Stimulated activated CD8-positive, alpha-beta memory T cell treated with anti-CD3 and anti-CD28 coated beads, Interleukin-2, amount 100 ng/mL, for 48 hours (primary cell): ENCODE results near the gene TMEM182.

ENCODE experiments used
- DNase-seq, 2 donors: peaks; one replicate each; pipeline ENCODE4 v3.0.0-alpha.2; 2020; ENCODE audit warnings: low read depth in 2 of 2

The TMEM182 gene

DNA sequence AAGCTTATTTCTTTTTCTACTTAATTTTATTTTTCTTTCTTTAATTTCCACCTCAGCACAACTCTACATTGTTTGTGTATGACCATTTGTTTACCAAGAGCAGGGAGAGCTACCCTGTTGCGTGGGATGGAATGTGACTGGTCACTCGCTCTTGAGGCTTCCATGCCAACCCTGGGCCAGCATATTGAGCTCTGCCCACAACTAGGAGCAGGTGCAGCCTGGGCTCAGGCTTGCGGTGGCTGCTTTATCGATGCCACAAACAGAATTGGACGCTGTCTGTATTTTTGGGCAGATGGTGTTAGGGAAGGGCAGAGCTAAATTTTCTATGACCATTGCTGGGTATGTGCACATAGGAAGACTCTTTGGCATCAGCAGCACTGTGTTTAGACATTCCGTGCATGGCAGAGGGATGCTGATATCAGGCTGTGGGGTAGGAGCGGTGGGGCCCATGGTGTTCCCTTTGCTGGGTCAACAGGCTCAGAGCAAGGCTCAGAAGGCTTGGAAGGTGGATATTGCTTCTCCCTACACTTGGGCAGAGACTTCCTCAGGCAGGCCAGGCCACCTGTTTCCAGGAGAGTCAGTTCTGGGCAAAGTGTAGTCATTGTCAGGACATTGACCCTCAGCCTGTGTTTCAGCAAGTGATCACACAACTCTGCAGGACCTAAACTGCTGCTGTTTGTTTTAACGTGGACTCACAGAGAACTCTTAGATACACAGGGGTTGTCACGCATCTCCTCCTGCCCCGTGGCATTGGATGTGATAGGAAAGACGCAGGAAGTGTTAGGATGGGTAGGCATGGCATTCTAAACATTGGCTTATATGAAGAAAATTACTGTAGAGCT is 40.2 kb downstream of the TMEM182 start:
- no peak for DNase-seq

GRCh38 chr2:102803041-102803896 is 41.4 kb downstream of the TMEM182 start:
- no peak for DNase-seq

GRCh38 chr2:102803897-102804217 is 42.0 kb downstream of the TMEM182 start:
- DNase-seq, result no peak

GRCh38 chr2:102806250-102806837 is 44.5 kb downstream of the TMEM182 start:
- DNase-seq, result peak; percentile 9 to 16

DNA sequence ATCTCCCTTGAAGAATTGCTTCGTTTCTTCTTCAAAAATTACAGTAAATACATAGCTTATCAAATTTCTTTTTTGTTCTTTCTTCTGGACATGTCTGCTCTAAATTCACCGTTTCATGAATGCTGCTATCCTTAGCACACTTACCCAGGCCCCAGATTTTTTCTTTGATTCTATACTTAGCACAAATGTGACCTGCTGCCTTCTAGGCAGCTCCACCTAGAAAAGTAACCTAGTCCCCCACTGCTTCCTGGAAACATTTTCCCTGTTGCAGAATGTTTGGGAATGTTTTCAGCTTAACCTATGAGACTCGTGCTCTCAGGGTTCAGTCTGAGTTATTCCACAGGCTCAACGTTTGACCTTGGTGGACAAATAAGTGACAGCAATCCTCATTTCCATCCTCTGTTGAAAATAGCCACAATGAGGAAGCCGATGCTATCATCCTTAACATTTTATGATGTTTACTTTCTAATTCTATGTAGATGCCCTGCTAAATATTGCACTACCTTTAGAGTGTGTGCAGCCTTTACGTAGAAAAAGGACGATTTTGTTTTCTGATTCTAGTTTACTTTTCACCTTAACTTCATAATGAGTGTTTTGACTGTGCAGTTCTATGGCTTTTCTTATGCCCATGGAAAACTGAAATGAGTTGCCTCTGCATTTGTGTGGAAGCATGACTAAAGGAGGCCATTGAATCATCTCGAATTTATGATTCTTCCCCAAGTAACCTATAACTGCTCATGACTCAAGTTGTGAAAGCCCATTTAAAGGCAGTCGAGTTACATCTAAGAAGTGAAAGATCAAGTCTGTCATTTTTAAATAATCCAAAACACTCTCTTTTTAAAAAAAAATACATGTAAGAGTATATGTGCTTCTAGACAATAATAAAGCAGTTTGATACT is 47.7 kb downstream of the TMEM182 start:
- no peak for DNase-seq

- DNase-seq, result no peak
Observed at GRCh38 chr2:102815285-102815684, 53.5 kb downstream of the TMEM182 start.

DNA sequence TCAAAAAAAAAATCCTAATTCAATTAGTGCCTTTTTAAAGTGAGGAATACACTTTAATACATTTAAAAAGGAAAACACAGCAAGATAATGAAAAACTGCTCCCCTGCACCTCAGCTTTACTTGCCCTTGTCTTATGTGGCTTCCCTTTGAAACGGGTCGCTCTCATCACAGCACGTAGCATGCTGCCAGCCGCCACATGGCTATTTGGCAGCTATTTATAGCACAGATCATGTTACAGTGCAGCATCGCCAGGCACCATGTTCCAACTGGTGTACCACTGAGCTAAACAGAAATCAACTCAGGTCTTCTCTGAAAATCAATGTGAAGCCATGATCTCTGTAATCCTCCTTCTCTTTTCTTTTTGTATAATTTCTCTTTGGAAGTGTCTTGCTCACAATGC is 65.1 kb downstream of the TMEM182 start:
- DNase-seq, result no peak

- no peak for DNase-seq
Observed at GRCh38 chr2:102832789-102833188, 71.0 kb downstream of the TMEM182 start.

DNA sequence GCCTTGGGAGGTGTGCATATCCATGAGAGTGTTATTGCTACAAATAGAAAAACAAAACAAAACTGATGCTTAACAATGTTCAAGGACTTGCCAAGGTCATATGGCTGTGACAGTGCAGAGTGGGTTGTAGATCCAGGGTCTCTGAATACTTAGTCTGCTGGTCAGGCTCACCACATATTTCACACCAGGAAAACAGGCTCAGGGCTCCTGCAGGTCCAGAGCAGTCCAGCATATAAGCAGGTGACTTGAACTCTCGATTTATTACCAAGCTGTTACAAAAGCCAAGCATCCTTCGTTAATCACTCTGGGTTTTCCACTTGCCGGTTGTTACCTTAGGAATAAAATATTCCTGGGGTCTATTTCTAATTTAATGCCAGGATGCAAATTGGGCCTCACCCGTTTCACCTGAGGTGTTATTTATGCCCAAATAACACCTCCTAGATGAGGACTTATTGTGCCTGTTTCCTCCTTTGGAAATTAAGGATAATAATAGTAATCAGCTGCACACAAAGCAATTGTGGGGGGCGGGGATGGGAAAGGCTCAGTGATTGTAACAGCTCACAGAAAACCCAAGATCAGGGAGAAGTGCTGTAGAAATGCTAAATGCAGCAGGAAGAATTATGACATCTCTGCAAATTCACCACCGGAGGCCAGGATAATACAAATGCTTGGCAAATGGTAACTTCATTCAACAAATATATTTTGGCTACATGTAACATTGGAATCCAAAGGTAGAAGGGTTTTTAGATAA is 72.9 kb downstream of the TMEM182 start:
- DNase-seq, result no peak

DNA sequence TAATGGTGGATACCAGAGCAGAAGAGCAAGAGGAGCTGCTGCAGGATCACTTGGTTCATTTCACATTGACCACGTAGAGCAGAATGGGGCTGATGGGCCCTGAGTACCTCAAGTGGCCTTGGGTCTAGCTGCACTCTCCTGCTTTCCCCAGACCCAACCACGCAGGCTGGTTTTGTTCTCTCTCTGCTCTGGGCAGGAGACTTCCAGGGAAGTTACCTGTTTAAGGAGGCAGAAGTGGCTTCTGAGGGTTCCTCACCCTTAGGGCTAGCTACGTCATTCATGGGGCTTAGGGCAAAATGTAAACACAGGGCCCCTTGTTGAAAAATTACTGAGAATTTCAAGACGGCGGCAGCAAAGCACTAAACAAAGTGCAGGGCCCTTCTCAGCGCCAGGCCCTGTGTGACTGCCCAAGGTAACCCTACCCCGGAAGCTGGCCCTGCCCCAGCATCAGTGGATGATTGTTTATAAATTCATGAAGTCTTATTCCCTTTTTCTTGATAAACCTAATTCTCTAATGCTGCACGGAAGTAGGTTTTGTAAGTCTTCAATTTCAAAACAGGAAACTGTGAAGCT is 75.9 kb downstream of the TMEM182 start:
- no peak for DNase-seq

DNA sequence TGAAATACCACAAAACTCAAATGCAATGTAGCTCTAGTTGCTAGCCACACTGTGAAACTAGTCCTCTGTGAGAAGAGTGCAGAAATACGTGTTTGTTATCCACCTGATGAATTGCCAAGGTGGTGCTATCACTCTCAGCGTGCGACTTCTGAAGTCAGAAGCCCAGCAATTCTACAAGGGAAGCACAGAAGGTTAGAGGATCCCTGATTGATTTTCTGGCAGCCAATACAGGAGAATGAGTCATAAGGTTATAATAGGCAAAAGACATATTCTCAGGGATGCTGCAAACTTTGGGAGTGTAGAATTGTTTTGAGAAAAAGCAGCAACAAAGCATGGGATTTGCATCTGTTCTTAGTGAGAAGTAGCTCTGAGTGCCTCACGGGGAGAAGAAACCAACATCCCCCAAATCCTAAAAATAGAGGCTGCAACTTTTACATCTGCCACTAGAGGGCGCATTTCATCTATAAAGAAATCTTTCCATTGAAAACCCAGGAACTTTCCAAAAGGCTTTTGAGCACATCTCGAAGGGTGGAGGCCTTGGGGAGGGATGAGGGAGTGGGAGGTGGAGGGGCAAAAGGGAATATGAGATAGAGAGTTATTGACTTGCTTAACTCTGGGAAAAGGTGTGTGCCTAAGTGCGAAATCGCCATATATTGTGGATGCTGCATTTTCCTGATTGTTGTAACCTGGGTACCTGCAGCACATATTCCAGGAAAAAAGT is 78.0 kb downstream of the TMEM182 start:
- peak in 1 of 2 donors; percentile 9 for DNase-seq

DNA sequence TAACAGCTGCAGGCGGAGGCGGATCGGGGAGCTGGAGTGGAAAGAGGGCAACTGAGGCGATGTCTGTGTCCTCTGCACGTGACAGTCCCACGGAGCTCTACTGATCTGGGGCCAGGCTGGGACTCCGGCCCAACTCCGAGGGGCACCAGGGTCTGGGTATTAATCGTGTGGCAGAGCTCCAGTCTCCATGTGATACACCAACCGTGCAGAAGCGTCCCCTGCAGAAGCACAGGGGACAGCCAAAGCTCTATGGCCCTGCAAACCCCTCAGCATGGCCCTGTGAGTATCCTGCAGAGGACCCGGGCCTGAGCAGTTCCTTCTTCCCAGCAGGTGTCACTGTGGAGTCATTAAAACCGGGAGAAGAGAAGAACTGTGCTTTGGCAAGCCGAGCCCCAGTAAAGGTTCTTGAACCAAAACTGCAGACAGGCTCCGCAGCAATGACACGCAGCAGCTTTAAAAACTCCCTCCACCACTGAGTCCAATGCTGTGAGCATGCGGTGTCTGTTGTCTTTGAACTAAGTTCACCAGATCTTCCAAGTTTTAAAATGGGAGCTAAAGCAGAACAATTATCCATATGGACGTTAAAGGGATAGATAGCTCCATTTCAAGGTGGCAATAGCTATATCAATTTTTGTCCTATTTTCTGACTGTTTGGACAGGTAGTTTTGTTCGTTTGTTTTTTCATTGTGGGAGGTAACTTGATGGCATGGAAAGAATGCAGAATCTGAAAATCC is 79.4 kb downstream of the TMEM182 start:
- DNase-seq, result peak in 1 of 2 donors; percentile 6

DNA sequence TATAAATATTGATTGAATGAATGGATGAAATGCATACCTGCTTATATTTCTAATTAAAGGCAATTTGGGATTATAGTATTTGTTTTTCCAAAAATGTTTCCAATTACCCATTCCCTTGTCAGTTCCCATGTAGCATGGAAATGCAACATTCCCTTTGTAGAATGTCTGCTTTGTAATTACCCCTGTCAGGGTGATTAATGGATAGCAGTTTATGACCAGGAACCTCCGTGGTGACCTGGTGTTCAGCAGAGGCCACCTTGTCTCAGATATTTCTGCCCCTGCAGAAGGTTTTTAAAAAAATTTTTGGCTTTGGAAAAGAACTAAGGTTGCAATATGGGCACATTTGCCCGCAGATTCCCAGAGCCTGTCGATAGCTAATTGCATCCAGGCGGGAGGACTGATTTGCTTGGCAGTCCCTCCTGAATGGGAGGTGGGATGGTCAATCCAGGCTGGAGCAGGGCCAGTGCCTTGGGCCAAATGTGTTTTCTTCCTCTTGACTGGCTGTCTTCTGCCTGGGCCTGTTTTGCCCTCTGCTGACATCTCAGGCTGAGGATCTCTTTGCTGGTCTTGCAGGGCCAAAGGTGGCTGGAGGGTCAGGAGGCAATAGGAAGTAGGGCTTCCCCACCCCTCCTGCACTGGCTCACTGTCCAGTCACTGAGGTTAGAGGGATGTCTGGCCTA is 82.1 kb downstream of the TMEM182 start:
- DNase-seq, result no peak

DNA sequence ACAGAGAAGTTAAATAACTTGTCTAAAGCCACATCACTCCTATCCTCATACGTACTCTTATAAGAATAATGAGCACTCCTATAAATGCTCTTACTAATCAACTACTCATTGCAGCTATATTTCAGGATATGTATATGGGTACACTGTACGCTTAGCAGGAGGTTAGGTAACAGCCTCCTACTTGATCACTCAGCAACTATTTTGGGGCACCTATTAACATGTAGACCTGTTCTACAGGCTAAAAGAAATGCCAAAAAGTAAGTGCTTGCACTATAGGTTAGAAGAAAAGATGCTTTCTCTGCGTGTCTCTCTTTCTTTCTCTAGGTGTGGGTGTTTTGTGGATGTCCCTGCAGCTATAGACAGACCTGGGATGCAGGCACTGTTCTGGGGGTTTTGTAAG is 83.1 kb downstream of the TMEM182 start:
- no peak for DNase-seq

DNA sequence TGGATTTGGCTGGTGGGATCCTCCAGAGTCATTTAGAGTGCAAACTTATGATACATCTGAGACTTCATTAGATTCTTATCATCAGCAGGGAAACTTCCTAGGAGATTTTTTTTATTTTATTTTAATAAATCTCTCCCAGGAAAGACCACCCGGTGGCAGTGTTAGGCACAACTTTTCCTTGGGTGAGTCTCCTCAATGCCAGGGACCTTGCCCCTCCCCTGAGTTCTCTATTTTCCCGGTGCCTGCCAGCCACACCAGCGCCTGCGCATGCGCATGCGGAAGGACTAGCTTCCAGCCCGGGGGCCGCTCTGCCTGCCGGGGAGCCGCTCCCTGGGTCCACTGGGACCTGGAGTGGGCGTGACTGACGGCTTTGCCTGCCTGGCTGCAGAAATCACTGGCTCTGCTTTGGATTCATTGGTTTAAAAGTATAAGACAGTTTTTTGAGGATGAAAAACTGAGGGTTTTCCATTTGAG is 86.6 kb downstream of the TMEM182 start:
- DNase-seq, result peak; percentile 7 to 11

DNA sequence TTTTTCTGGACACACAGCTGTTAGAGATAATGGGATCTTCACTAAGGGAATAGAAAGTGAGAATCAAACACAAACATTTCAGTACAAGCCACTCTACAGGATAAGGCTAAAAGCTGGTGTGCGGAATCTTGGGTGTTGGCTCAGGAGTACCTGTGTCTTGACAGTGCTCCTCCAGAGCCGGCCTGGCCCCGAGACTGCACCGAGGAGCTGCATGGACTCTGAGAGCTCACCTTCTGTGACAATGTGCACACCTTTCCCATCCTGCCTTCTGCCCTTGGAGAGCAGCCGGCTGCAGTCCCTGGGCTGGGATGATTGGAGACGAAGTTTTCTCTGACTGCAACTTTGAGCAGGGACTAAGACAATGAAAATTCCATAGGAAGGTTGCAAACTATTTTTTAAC is 89.1 kb downstream of the TMEM182 start:
- DNase-seq, result no peak

- DNase-seq, result no peak
Observed at GRCh38 chr2:102852867-102853266, 91.0 kb downstream of the TMEM182 start.
